Osteoblast (primary cell): ENCODE measurements around the gene KCNJ3. TPM values are rescaled to one million over a fixed set of nuclear protein-coding genes. Genes with fewer than 3 reads are reported as not detected.

Experiments
- DNase-seq: peaks from one replicate; pipeline ENCODE4 v3.0.0; 2011; ENCODE audit warnings: low spot score, mixed read lengths; ENCODE audit not compliant: insufficient read length; ENCODE audit errors: missing footprints
- H2AFZ ChIP-seq: 2 replicates; pipeline ENCODE4 v1.6.0; 2011; ENCODE audit warnings: mild to moderate bottlenecking, low read length
- H3K27ac ChIP-seq: 2 replicates; pipeline ENCODE4 v1.5.1; 2011; ENCODE audit warnings: mild to moderate bottlenecking, low read depth, low read length, moderate library complexity
- H3K27me3 ChIP-seq: 2 replicates; pipeline ENCODE4 v1.6.0; 2012; ENCODE audit warnings: mild to moderate bottlenecking, control low read depth, inconsistent platforms, low read length, moderate library complexity; ENCODE audit not compliant: insufficient read depth
- H3K36me3 ChIP-seq: 2 replicates; pipeline ENCODE4 v1.5.1; 2011; ENCODE audit warnings: mild to moderate bottlenecking, low read length, control low read depth, moderate library complexity; ENCODE audit not compliant: insufficient read depth
- H3K4me1 ChIP-seq: 2 replicates; pipeline ENCODE4 v1.5.1; 2011; ENCODE audit warnings: mild to moderate bottlenecking, low read length, control low read depth, moderate library complexity; ENCODE audit not compliant: insufficient read depth
- H3K4me2 ChIP-seq: 2 replicates; pipeline ENCODE4 v1.6.0; 2011; ENCODE audit warnings: mild to moderate bottlenecking, low read length; ENCODE audit not compliant: insufficient read depth
- H3K4me3 ChIP-seq: fragments of 200-600 bp; sonication (generic); 3 replicates; pipeline ENCODE4 v1.5.1; 2012; ENCODE audit warnings: mild to moderate bottlenecking, low read length, inconsistent platforms; ENCODE audit not compliant: insufficient read depth
- H3K79me2 ChIP-seq: 2 replicates; pipeline ENCODE4 v1.6.0; 2012; ENCODE audit warnings: mild to moderate bottlenecking, low read length, control low read depth, inconsistent platforms; ENCODE audit not compliant: insufficient read depth
- H3K9me3 ChIP-seq: 2 replicates; pipeline ENCODE4 v1.5.1; 2011; ENCODE audit warnings: low read depth, low read length, control low read depth
- H4K20me1 ChIP-seq: 2 replicates; pipeline ENCODE4 v1.6.0; 2012; ENCODE audit warnings: mild to moderate bottlenecking, low read length, control low read depth; ENCODE audit not compliant: insufficient read depth
- total RNA-seq: library from RNA; depleted of rRNA; stranded (reverse); fragments of >200 nt; gene quantifications from 2 replicates; pipeline ENCODE4 v1.2.3, GENCODE V29; 2012
- TF ChIP-seq, protein P1 (sequence below): IDR thresholded peaks from 2 replicates; pipeline ENCODE4 v1.5.1; 2011; ENCODE audit warnings: mild to moderate bottlenecking, low read depth, low read length, moderate library complexity; ENCODE audit errors: extremely low read depth

KCNJ3 gene
- total RNA-seq, 1 donor: not detected

DNA sequence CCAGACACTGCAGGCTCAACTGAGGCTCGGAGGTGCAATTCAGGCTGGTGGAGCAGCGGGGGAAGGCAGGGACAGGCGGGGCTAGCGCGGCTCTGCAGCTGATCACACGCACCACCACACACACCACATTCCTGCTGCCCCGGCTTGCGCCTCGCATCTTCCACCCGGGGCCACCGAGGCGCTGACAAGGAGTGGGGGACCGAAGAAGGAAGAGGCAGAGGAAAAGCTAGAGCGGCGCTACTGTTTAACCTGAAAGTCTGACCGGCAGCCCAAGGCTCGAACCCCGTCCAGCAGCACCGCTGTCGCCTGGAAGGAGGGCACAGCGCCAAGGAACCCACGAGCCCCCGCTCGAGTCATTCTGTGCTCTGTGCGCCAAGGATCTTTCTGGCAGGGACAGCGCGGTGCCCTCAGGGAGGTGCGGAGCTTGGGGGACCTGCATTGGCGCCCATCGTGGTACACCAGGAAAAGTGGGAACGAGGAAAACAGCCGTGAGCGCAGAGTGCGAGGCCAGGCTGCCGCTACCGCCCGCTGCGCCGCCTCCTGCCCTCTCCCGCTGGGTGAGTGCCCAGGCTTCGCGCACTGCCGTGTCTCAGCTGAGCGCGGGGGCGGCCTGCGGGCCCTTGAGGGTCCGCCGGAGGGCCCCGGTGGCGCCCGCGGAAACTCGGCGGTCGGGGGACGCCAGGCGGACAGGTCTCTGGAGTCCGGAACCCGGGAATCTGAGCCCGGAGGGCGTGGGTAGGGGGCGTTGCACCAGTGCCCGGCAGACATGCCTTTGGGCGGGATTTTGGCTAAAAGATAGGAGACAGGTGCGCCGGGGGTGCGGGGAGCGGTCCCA lies 860 bp upstream of the KCNJ3 start:
- Histone ChIP-seq H3K4me1 (no peaks in the 10 kb centered on the region), H3K79me2 (no peaks in the 10 kb centered on the region), H4K20me1 (no peaks in the 10 kb centered on the region), H3K27ac (no peak overlapping the region), H3K36me3 (no peaks in the 10 kb centered on the region), H3K27me3 (no peaks in the 10 kb centered on the region), H3K4me2 (no peak overlapping the region), H2AFZ (no peak overlapping the region), H3K4me3 (no peak overlapping the region), H3K9me3 (no peaks in the 10 kb centered on the region)
- TF ChIP-seq, protein P1, sequence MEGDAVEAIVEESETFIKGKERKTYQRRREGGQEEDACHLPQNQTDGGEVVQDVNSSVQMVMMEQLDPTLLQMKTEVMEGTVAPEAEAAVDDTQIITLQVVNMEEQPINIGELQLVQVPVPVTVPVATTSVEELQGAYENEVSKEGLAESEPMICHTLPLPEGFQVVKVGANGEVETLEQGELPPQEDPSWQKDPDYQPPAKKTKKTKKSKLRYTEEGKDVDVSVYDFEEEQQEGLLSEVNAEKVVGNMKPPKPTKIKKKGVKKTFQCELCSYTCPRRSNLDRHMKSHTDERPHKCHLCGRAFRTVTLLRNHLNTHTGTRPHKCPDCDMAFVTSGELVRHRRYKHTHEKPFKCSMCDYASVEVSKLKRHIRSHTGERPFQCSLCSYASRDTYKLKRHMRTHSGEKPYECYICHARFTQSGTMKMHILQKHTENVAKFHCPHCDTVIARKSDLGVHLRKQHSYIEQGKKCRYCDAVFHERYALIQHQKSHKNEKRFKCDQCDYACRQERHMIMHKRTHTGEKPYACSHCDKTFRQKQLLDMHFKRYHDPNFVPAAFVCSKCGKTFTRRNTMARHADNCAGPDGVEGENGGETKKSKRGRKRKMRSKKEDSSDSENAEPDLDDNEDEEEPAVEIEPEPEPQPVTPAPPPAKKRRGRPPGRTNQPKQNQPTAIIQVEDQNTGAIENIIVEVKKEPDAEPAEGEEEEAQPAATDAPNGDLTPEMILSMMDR: no peak
- DNase-seq: no peak

DNA sequence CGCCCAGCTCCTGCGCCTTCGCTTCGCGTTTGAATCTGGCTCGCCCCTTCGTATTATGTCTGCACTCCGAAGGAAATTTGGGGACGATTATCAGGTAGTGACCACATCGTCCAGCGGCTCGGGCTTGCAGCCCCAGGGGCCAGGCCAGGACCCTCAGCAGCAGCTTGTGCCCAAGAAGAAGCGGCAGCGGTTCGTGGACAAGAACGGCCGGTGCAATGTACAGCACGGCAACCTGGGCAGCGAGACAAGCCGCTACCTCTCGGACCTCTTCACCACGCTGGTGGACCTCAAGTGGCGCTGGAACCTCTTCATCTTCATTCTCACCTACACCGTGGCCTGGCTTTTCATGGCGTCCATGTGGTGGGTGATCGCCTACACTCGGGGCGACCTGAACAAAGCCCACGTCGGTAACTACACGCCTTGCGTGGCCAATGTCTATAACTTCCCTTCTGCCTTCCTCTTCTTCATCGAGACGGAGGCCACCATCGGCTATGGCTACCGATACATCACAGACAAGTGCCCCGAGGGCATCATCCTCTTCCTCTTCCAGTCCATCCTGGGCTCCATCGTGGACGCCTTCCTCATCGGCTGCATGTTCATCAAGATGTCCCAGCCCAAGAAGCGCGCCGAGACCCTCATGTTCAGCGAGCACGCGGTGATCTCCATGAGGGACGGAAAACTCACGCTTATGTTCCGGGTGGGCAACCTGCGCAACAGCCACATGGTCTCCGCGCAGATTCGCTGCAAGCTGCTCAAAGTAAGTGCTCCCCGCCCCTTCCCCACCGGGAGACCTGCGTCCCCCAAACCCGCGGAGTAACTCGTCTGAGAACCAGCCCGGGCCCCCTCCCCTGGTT lies 453 bp downstream of the KCNJ3 start:
- H3K36me3 ChIP-seq: no peaks in the 10 kb centered on the region
- no peak overlapping the region for H3K4me2 ChIP-seq
- H3K4me1 ChIP-seq: no peaks in the 10 kb centered on the region
- TF ChIP-seq, protein P1: no peak
- no peak overlapping the region for H3K27ac ChIP-seq
- H3K9me3 ChIP-seq: no peaks in the 10 kb centered on the region
- H3K27me3 ChIP-seq: no peaks in the 10 kb centered on the region
- no peaks in the 10 kb centered on the region for H3K79me2 ChIP-seq
- H2AFZ ChIP-seq: no peak overlapping the region
- DNase-seq: no peak
- H4K20me1 ChIP-seq: no peaks in the 10 kb centered on the region
- H3K4me3 ChIP-seq: no peak overlapping the region

DNA sequence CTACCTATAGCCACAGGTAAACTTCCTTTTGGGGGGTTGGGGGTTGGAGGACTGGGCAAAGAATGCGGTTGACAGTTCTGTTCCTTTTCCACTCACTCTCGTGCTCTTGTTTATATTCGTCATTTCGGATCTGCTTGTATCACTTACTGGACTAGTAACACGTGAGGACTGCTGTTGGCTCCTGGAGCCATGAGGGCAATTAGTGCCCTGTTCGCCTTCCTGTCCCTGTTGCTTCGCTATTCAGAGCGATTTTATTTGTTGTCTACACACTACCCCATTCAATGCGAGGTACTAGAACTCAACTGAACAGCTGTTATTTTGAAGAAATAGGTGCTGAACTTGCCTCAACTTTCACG lies 1.1 kb downstream of the KCNJ3 start:
- H3K27me3 ChIP-seq: no peaks in the 10 kb centered on the region
- no peaks in the 10 kb centered on the region for H4K20me1 ChIP-seq
- H3K9me3 ChIP-seq: no peaks in the 10 kb centered on the region
- no peaks in the 10 kb centered on the region for H3K36me3 ChIP-seq
- no peaks in the 10 kb centered on the region for H3K4me1 ChIP-seq
- H3K4me3 ChIP-seq: no peak overlapping the region
- DNase-seq: no peak
- TF ChIP-seq, protein P1: no peak
- H3K4me2 ChIP-seq: no peak overlapping the region
- no peak overlapping the region for H2AFZ ChIP-seq
- no peak overlapping the region for H3K27ac ChIP-seq
- no peaks in the 10 kb centered on the region for H3K79me2 ChIP-seq

DNA sequence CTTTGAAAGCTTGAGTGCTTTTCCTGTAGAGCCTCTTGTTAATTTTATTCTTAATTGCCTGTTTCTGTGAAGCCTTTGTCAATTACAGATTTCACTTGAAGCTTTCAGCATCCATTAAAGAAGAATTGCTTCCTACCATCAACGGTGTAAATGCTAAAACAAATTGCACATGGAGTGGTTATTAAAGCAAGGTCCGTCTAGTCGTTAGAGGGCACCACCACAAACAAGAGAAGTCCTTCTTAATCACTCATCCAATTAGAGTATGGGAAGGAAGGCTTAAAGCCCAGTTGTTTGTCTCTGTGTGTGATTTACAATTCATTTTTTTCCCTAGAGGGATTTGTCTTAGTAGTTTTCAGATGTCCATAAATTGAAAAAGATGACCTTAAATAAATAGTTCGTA lies 1.6 kb downstream of the KCNJ3 start:
- Histone ChIP-seq H3K4me3 (no peak overlapping the region), H3K79me2 (no peaks in the 10 kb centered on the region), H3K27me3 (no peaks in the 10 kb centered on the region), H3K27ac (no peak overlapping the region), H3K4me1 (no peaks in the 10 kb centered on the region), H2AFZ (no peak overlapping the region), H3K9me3 (no peaks in the 10 kb centered on the region), H3K36me3 (no peaks in the 10 kb centered on the region), H3K4me2 (no peak overlapping the region), H4K20me1 (no peaks in the 10 kb centered on the region)
- TF ChIP-seq, protein P1: no peak
- no peak for DNase-seq
